Central memory CD8-positive, alpha-beta T cell (primary cell): Measurements from ENCODE around the gene DTNA.

Experiments
- ATAC-seq: fragments of 150-1000 bp; cut with Tn5 transposase; replicated peaks from 2 replicates; pipeline ENCODE4 v1.10.0; 2022; ENCODE audit warnings: mild to moderate bottlenecking, moderate FRiP score, moderate number of reproducible peaks; ENCODE audit not compliant: poor library complexity, severe bottlenecking; ENCODE audit errors: extremely low read depth
- DNase-seq, 2 donors: peaks; one replicate each; pipeline ENCODE4 v3.0.0; 2021; ENCODE audit warnings: low spot score in 2 of 2
- H3K27ac Mint-ChIP-seq: one replicate; pipeline ENCODE4 v1.8.0; 2022; ENCODE audit warnings: low read depth, mild to moderate bottlenecking, moderate library complexity, mixed read lengths
- H3K27me3 Mint-ChIP-seq: one replicate; pipeline ENCODE4 v1.8.0; 2022; ENCODE audit warnings: mixed read lengths
- H3K36me3 Mint-ChIP-seq: one replicate; pipeline ENCODE4 v1.8.0; 2022; ENCODE audit warnings: mild to moderate bottlenecking, moderate library complexity, mixed read lengths; ENCODE audit not compliant: insufficient read depth
- H3K4me1 Mint-ChIP-seq: one replicate; pipeline ENCODE4 v1.8.0; 2022; ENCODE audit warnings: mixed read lengths
- H3K4me3 Mint-ChIP-seq: one replicate; pipeline ENCODE4 v1.8.0; 2022; ENCODE audit warnings: mild to moderate bottlenecking, moderate library complexity, mixed read lengths
- H3K9me3 Mint-ChIP-seq: one replicate; pipeline ENCODE4 v1.8.0; 2022; ENCODE audit warnings: mixed read lengths

DTNA gene

DNA sequence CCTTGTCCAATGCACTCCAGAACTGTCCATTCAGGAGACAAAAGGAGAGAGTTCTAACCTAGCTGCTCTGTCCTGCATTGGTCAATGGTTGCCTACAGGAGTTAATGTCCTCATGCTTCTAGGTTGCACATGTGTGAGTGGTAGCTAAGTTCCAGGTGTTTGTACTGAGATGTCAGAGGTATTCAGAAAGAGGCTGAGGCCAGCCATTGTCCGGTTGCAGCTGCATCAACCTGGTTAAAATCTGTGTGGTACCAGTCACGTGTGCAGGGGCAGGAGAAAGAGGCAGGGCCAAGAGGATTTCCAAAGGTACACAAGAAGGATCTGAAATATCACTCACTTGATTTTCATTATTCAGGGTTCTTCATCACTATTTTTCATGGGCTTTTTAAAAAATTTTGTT, 70.8 kb downstream of the DTNA start:
- ATAC-seq: no peak
- Mint-ChIP-seq H3K27me3 (peaks cover 23% of the 10 kb centered on the region), H3K4me1 (peaks cover 5% of the 10 kb centered on the region)

DNA sequence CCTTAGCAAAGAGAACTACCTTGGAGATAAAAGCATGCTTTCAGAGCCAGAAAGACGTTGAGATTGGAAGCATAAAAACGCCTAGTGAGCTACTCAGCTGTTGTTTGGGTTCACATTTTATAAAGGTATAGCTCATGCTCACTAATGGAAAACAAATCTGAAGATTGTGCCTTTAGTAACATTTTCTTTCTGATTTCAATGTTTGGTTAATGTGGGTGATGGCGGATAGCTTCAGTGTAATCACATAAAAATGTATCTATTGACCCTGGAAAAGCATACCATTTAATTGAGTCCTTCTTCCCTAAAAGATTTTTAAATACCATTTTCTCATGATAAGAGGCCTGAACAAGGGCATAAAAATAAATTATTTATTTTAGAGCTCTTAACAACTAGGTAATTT, 73.4 kb downstream of the DTNA start:
- DNase-seq (no peak), ATAC-seq (no peak)
- Mint-ChIP-seq H3K4me1 (peaks cover 5% of the 10 kb centered on the region), H3K27me3 (peaks cover 14% of the 10 kb centered on the region), H3K9me3 (no peaks in the 10 kb centered on the region), H3K27ac (no peak overlapping the region), H3K4me3 (no peak overlapping the region), H3K36me3 (no peaks in the 10 kb centered on the region)

More for the DNA sequence above, 70.8 kb downstream of the DTNA start:
- Mint-ChIP-seq H3K27ac (no peak overlapping the region), H3K4me3 (no peak overlapping the region), H3K36me3 (no peaks in the 10 kb centered on the region), H3K9me3 (no peaks in the 10 kb centered on the region)
- DNase-seq: no peak

DNA sequence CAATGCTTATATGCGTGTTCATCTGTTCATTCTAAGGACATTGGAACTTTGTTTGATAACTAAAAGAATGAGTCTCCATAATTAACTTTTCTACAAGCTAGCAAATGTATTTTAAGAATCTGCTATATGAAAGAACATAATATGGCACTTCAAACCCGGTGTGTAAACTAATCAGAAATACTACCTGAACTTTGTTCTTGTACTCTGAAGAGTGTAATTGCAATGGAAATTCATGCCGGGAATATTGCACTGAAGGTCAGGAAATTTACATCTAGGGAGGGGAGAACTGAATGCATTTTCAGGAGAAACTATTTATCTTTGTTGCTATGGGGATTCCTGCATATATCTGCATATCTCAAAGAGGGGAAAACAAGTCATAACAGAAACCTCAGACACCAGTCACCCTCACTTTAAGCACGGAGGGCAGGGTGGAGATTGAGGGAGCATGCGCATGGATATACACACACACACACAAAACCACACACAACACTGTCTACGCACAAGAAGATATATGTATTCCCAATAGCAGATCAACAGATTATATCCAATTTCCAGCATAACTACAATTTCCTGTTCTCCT, 76.2 kb downstream of the DTNA start:
- ATAC-seq (no peak), DNase-seq (no peak)
- H3K27me3 Mint-ChIP-seq: peaks cover 38% of the 10 kb centered on the region
- H3K4me3 Mint-ChIP-seq: no peak overlapping the region
- no peak overlapping the region for H3K27ac Mint-ChIP-seq
- H3K36me3 Mint-ChIP-seq: no peaks in the 10 kb centered on the region
- no peaks in the 10 kb centered on the region for H3K9me3 Mint-ChIP-seq
- H3K4me1 Mint-ChIP-seq: peaks cover 5% of the 10 kb centered on the region

DNA sequence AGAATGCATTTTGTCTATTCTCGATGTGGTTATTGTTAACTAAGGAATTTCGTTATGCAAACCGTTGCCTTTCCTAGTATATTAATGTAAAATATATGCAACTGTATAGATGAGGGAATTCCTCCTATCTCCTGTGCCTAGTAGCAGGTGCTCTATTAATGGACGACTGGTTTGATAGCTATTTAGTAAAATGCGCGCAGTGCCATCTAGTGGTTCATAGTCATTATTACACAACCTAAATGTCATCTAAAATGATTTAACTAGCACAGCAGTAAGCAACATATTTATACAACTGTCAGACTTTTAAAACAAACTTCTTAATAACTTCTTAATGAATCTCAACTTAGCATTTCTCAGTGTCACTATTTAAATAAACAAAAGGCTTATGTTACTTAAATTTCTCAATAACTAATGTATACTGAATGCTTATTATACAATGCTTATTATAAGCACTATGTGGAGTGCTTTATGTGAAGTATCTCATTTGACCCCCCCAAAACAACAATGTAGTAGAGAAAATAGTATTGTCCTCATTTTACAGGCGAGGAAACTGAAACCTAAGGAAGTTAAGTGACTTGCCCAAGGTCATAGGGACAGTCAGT, 77.9 kb downstream of the DTNA start:
- no peaks in the 10 kb centered on the region for H3K9me3 Mint-ChIP-seq
- H3K4me1 Mint-ChIP-seq: peaks cover 5% of the 10 kb centered on the region
- H3K27me3 Mint-ChIP-seq: peaks cover 38% of the 10 kb centered on the region
- ATAC-seq (no peak), DNase-seq (no peak)
- no peak overlapping the region for H3K4me3 Mint-ChIP-seq
- H3K27ac Mint-ChIP-seq: no peak overlapping the region
- H3K36me3 Mint-ChIP-seq: no peaks in the 10 kb centered on the region

DNA sequence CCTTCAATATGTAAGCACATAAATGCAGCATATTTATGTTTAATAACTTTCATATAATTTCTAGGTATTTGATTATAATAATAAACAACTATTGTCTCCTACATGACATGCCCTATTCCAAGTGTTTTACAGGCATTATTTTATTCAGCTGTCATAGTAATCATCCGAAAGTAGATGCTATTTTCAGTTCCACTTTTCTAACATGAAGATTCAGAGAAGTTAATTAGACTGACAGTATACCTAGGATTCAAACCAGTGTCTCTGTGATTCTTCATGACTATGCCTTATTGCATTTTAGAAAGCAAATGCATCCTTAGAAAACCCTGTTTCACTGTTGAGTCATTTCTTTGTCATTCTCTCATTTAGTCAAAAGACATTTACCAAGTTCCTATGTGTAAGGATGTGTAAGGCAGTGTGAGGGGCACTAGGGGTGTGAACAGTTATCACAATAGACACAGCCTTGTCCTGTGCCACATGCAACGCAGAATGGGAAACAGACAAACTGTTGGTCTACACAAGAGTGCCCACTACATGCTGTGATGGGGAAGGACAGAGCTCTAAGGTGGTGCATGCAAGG, 79.8 kb downstream of the DTNA start:
- DNase-seq (no peak), ATAC-seq (no peak)
- Mint-ChIP-seq H3K4me1 (no peaks in the 10 kb centered on the region), H3K27ac (no peak overlapping the region), H3K9me3 (no peaks in the 10 kb centered on the region), H3K4me3 (no peak overlapping the region), H3K36me3 (peaks cover 1% of the 10 kb centered on the region), H3K27me3 (peaks cover 48% of the 10 kb centered on the region)

DNA sequence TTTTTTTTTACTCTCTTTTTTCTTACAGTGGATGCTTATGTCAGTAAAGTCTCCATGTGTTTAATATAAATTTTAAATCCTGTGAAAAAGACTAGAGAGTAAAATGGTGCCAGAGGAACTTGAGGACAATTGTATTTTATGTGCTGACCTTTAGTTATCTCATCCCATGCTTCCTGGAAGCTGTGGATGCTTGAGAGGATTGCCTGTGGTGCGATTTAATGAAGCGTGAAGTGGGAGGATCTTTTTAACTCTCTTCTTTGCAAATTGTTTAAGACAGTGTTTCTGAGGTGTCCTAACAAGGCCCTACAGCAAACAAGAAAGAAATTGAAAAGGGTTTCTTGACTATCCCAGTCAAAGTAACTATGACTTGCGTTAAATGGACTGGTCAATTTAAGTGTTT, 84.2 kb downstream of the DTNA start:
- Mint-ChIP-seq H3K27me3 (peaks cover 48% of the 10 kb centered on the region), H3K27ac (no peak overlapping the region), H3K9me3 (no peaks in the 10 kb centered on the region), H3K4me1 (no peaks in the 10 kb centered on the region), H3K4me3 (no peak overlapping the region), H3K36me3 (peaks cover 1% of the 10 kb centered on the region)
- no peak for DNase-seq
- no peak for ATAC-seq

DNA sequence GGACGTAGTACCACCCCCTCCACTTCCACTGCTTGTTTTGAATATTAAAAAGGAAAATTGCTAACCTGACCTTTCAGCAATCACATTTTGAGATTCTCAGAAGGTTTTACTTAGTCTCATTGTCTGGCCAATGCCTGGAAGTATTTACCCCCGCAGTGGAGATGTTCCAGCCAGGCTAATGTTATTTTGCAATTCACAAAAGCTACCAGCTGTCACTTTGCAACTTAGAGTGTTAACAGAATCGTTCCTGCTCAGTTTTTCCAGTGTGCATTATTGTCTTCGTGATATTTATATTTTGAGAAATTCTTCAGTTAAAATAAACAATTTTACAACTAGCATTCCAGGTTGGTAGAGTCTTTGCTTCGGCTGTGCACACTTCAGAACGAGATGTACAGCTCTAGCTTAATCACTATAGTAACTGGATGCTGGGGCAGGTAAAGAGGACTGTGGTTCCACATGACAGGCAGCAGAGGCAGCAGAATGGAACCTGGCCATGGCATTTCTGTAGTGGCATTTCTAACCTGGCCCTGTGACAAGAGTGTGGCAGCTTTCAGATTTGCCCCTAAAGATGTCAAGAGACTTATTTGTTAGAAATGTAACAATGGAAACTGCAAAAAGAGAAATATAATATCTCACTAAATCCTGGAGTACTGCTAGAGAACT, 85.1 kb downstream of the DTNA start:
- H3K4me3 Mint-ChIP-seq: no peak overlapping the region
- peaks cover 1% of the 10 kb centered on the region for H3K36me3 Mint-ChIP-seq
- DNase-seq (no peak), ATAC-seq (no peak)
- no peaks in the 10 kb centered on the region for H3K9me3 Mint-ChIP-seq
- no peak overlapping the region for H3K27ac Mint-ChIP-seq
- no peaks in the 10 kb centered on the region for H3K4me1 Mint-ChIP-seq
- peaks cover 39% of the 10 kb centered on the region for H3K27me3 Mint-ChIP-seq

DNA sequence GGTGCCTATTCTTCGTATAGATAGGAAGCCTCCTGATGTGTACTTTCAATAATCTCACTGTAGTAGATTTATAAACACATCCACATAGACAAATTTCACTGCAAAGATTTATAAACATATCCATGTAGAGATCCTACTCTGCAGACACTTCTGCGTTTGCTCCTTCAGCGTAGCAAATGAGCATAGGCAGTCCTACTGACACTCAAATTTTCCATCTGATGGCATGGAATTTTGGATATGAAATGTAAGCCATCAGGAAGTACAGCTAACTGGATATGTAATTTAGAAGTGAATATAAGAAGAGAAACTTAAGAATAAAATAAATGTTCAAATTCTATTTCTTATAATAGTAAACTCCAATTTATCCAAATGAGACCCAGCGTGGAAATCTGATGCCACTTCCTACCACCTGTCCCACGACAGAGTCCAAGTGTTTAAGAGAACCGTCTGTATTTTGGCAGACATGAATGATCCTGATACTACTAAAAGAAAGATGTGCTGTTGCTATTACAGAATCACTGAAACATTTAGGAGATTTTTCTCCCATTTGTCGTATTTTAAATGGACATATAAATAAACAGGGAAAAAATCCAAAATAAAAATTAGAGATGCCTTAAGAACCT, 86.0 kb downstream of the DTNA start:
- no peak overlapping the region for H3K4me3 Mint-ChIP-seq
- H3K27me3 Mint-ChIP-seq: peaks cover 31% of the 10 kb centered on the region
- no peaks in the 10 kb centered on the region for H3K9me3 Mint-ChIP-seq
- H3K27ac Mint-ChIP-seq: no peak overlapping the region
- ATAC-seq (no peak), DNase-seq (no peak)
- peaks cover 1% of the 10 kb centered on the region for H3K36me3 Mint-ChIP-seq
- H3K4me1 Mint-ChIP-seq: no peaks in the 10 kb centered on the region

DNA sequence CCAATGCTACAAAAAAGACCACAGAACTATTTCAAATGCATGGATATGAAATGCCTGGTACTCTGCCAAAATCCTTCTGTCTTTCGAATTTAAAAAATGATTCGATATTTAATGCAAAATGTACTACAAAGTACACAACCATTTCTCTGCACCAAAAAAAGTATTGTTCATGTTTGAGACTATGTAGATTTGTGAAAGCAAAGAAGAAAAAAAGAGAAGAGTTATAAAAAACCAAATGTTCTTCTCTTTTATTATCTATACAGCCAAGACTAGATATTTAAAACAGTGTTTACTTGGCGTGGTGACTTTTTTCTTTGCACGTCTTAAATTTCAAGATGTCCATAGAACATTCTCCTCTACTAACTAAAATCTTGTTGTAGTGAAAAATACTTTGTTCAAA, 89.2 kb downstream of the DTNA start:
- no peak for ATAC-seq
- Mint-ChIP-seq H3K4me1 (no peaks in the 10 kb centered on the region), H3K27me3 (peaks cover 39% of the 10 kb centered on the region), H3K36me3 (no peaks in the 10 kb centered on the region), H3K27ac (no peak overlapping the region), H3K9me3 (no peaks in the 10 kb centered on the region), H3K4me3 (no peak overlapping the region)
- no peak for DNase-seq

DNA sequence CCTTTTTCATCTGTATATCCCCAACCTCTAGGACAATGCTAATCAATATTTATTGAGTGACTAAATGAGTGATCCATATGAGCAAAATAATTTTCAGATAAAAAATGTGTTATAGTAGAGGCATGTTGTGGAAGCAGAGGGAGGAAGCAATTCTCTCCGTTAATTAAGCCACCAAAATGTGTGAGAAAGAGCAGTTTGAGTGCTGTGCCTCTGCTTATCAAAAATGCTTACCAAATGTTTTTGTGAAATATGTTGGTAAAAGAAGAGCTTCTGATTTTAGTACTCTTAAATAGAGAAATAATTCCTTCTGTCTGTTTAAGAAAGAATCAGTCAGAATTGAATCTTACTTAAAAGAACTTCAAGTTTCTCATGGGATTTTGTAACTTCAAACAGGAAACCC, 90.3 kb downstream of the DTNA start:
- H3K27ac Mint-ChIP-seq: no peak overlapping the region
- H3K4me3 Mint-ChIP-seq: no peak overlapping the region
- DNase-seq (no peak), ATAC-seq (no peak)
- H3K4me1 Mint-ChIP-seq: no peaks in the 10 kb centered on the region
- H3K27me3 Mint-ChIP-seq: peaks cover 42% of the 10 kb centered on the region
- H3K9me3 Mint-ChIP-seq: no peaks in the 10 kb centered on the region
- H3K36me3 Mint-ChIP-seq: no peaks in the 10 kb centered on the region

DNA sequence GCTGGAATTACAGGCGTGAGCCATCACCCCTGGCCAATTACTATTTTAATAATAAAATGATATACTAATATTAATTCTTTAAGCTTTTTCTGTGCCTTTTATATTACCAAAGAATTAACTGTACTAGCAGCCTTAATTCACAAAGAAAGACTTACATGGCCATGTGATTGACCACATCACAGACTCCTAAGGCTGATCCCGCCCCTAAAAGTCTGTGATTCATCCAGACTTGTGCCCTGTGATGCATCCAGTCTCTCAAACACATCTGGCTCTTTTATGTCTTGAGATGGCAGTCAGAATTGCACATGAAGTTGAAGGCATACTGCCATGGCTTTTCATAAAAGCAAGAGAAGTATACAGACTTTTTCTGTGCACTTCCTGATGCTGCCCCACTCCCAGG, 91.7 kb downstream of the DTNA start:
- no peak for ATAC-seq
- no peaks in the 10 kb centered on the region for H3K9me3 Mint-ChIP-seq
- H3K4me3 Mint-ChIP-seq: no peak overlapping the region
- no peaks in the 10 kb centered on the region for H3K36me3 Mint-ChIP-seq
- DNase-seq: no peak
- no peak overlapping the region for H3K27ac Mint-ChIP-seq
- peaks cover 40% of the 10 kb centered on the region for H3K27me3 Mint-ChIP-seq
- H3K4me1 Mint-ChIP-seq: no peaks in the 10 kb centered on the region

DNA sequence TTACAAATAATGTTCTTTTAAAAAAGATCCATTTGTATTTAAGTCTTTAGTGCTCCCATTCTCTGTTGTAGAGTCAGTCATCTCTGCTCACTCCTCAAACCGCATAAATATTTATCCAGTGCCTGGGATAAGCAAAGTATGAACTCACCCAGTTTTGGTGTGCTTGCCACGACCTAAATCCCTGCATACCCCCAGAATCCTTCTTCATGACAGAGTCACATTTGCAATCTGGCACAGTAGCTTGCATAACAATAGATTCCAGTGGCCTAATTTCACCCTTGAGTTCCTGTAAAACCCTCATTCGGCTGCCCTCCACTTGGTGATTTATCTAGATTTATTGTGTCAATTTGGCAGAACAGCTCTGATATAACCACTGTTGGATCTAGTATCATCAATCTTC, 92.9 kb downstream of the DTNA start:
- DNase-seq (no peak), ATAC-seq (no peak)
- H3K9me3 Mint-ChIP-seq: no peaks in the 10 kb centered on the region
- no peaks in the 10 kb centered on the region for H3K4me1 Mint-ChIP-seq
- no peak overlapping the region for H3K27ac Mint-ChIP-seq
- peaks cover 28% of the 10 kb centered on the region for H3K27me3 Mint-ChIP-seq
- no peaks in the 10 kb centered on the region for H3K36me3 Mint-ChIP-seq
- no peak overlapping the region for H3K4me3 Mint-ChIP-seq
